Germinal center (tissue), 1 donor: ENCODE measurements around the gene CACNA1S.

Experiments used
- DNase-seq: peaks from one replicate; pipeline ENCODE4 v3.0.0; 2012; ENCODE audit warnings: mixed read lengths, low spot score

The CACNA1S gene

DNA sequence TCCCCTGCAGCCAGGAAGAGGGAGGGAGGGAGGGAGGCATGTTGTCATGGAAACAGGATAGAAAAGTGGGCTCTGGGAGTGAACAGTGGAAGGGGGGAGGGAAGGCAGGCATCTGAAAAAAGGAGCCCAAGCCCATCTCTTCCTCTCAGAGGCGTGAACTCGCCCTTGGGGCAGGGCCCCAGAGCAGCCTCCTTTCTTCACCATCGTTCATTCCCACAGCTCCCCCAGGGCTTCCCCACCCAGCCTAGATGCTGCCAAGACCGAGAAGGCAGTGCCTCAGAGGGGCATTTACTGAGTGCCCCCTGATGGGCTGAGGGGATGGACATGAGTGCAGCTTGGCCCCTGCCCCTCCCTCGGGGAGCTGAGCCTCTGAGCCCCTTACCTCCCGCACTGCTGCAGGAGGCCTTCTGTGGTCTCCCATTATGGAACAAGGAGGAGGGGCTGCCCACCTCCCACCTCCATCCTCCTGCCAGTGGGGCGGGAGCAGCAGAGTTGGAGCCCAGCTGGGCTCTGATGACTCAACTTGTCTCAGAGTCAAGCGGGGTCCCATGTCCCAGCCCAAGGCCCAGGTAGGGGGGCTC is 49.6 kb downstream of the CACNA1S start:
- DNase-seq = no peak

- no peak for DNase-seq
Observed at GRCh38 chr1:201061886-201062285, 50.3 kb downstream of the CACNA1S start.

DNA sequence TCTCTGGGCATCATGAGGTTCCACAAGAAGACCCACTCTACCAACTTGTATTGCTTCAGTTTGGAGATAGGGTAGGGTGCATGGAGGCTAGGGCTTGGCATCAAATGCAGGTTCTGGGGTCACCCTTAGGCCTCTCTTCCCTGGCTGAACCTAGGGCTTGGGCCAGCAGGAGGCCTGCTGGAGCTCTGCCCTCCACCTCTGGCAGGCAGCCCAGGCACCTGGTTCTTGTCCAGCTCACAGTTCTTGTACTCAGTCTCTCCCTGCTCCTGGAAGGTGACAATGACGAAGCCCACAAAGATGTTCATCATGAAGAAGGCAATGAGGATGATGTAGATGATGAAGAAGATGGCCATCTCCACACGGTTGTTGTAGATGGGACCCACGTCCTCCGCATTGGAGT is 51.2 kb downstream of the CACNA1S start:
- no peak for DNase-seq

DNA sequence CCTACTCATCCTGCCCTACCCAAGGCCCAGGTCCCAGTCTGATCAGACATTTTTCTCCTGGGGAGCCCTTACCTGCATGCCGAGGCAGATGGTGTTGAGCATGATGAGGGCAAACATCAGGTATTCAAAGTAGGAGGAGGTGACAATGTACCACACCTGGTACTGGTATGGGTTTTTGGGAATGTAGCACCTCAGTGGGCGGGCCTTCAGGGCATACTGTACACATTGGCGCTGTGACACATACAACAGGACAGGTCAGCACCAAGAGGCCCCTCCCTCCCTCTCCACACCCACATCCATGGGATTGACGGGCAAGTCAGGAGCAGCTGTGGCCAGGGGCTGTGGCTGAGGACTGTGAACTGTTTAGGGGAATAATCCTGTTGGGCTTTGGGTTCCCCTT is 51.6 kb downstream of the CACNA1S start:
- no peak for DNase-seq

- DNase-seq = no peak
Observed at GRCh38 chr1:201059871-201060555, 52.2 kb downstream of the CACNA1S start.

DNA sequence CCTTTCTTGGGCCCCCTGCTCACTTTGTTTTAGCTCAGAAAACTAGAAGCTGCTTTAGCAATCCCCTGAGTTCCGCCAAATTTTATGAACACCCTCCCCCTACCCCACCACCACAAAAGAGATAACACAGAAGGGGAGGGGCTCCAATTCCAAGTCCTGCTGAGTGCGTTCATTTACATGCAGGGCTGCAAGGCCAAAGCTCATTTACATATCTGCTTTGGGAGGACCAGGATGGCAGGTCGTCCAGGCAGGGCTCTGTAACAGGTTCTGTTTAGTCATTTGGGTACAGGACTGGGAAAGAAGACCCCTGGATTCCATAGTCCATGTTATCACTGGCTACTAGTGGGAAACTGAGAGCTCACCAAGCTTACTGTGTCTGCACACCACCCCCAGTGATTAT is 52.8 kb downstream of the CACNA1S start:
- DNase-seq = no peak

DNA sequence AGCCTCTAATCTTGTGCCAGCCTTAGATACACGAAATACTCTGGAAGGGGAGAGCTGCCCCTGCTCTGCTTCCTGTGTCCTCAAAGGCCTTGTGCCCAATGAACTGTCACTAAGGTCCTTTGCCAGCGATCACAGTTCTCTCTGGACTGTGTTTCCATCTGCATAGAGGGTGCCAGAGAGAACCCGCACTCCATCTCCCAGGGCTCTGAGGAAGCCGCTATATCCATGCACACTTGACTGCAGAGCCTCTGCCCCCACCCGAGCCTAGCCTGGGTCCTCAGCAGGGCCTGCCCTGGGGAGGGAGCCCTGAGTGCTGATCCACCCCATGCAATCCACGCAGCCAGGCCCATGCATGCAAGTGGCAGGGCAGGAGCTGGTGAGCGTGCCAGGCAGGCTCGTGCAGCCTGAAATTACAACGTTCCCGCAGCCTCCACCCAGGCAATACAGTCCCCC is 58.1 kb downstream of the CACNA1S start:
- DNase-seq = no peak

DNA sequence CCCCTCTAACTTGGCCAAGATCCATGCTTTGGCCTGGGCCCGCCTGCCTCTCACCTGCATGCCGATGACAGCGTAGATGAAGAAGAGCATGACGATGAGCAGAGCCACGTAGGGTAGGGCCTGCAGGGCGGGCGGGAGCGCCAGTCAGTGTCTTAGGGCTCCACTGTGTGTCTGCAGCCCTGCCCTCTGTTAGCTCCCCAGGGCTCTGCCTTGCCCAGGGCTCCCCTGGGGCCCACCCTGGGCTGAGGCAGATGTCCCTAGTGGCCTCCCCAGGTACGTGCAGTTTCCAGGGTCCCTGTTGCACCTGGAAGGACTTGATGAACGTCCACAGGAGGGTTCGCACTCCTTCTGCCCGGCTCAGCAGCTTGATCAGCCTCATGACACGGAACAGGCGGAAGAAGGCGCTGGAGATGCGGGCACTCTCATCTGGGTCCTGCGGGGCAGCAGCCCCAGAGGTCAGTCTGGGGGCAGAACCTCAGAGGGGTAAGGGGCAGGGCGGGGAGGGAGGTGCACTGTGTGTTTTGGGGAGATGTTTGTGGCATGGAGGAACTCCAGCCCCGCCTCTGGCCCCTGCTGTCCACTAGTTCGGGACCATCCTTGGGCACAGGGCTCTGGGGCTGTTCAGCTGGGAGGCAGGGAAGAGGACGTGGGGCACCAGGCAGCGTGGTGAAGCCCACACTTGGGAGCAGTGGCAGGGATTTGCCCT is 58.9 kb downstream of the CACNA1S start:
- DNase-seq = no peak

DNA sequence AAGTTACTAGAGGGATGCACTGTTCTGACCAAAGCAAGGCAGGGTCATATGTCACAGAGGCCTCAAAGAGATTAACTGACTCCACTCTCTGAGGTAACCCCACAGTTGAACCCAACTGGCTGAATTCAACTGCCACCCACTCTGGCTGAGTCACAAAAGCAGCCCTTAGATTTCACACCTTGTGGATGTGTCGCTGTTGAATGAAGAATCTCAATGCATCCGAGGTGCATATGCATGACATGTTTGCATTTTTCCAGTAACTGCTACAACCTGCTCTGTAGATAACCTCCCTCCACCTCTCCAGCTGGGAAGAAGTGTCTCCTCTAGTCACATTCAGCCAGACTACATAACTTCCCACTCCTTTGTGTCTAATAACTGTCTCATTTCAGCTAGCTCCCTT is 60.8 kb downstream of the CACNA1S start:
- DNase-seq = no peak

- DNase-seq = peak; percentile 36
Observed at GRCh38 chr1:201050515-201051277, 61.5 kb downstream of the CACNA1S start.

DNA sequence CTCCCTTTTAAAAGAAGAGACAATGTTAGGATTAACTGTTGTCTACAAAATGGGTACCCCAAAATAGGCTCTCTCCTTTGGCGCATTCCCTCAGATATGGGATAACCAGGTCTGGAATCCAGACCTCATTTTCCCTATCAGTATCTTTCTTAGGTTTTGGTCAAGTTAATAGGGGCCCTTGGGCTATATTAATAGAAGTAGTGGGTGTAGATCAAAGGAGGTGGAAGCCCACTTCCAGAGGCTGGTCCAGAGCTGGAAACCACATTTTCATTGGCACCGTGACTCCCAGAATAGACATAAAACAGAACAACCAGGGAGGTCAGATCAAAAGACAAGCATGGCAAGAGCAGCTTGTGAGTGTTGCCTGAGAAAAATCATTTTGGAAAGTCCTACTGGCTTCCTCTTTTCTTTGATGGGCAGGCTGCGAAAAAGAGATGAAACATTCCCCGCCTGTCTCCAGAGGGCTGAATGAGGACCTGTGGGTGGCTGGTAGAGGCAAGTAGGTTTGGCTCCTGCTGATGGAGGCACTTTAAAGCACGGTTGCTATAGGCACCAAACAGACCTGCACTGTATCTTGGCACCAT is 62.9 kb downstream of the CACNA1S start:
- no peak for DNase-seq

- no peak for DNase-seq
Observed at GRCh38 chr1:201048521-201048920, 63.7 kb downstream of the CACNA1S start.

- no peak for DNase-seq
Observed at GRCh38 chr1:201044119-201044518, 68.1 kb downstream of the CACNA1S start.

DNA sequence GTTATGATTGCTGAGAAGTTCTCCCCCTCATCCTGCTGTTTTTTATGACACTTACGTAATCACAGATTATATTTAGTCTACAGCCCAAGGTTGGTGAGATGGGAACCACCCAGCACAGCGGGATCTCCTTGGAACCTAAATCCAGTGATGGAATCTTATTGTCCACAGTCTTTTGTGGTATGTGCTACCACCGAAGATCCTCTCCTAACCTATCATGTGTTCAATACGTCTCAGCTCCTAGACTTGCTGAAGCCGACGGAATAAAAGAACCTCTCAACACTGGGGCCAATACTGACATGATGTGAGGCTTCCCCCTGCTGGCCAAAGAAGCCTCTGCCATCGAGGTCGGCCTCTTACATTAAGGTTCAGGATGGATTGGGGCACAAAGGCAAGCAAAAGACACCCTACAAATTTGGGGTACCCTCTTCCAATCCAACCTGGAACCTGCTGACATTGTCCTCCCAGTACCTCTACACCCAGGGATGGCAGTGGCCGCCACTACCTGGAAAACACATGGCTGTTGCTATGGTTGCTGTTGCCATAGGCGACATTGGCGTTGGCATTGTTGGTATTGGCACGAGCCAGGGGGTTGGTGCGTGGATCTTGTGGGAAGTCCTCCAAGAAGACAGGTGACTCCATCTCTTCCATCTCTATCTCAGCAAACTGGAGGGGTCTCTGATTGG is 69.3 kb downstream of the CACNA1S start:
- peak; percentile 65 for DNase-seq

GRCh38 chr1:201041011-201041410 is 71.2 kb downstream of the CACNA1S start:
- DNase-seq = no peak

DNA sequence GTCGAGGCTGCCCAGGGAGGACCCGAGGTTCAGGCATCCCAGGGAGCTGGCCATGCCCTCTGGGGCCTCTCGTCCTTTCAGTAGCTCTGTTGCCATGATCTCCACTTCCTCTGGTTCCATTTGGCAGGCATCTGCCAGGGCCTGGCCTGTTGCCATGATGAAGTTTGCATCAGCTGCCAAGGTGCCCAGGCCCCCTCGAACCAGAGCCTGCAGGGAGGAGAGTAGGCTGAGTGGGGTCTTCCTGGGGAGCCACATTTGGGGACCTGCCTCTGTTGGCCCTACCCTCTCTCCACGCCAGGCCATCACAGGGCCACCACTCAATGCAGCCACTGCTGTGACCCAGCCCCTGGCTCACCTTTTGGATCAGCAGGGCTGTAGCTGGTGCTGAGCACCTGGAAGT is 72.3 kb downstream of the CACNA1S start:
- DNase-seq = no peak

GRCh38 chr1:201039418-201039817 is 72.8 kb downstream of the CACNA1S start:
- no peak for DNase-seq

- DNase-seq = no peak
Observed at GRCh38 chr1:201038186-201038876, 73.9 kb downstream of the CACNA1S start.

DNA sequence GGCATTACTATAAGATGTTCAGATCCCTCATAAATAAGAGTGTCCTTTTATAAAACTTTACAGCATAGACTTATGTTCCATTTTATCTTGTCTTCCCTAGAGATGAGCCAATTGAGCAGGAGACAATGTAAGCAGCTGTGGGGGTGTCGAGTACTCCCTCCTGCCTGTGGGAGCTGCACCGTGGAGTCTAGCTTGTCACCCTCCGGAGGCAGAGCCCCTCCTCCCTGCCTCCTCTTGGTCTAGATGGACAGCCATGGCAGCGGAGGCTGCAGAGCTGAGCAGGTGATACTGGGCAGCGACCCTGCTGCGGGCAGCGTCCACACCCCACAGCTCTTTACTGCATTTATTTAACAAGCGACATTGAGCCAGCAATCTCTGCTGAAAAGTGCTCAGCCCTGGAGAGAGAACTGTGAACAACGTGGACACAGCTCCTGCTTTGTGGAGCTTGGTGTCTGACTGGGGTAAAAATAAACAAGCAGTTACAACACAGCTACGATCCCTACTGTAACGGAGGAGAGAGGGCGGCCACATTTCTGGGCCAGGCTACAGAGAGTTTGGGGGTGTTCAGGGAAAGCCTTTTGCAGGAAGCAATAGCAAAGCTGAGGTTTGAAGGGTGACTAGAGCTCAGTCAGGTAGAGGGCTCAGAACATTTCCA is 75.9 kb downstream of the CACNA1S start:
- DNase-seq = no peak

DNA sequence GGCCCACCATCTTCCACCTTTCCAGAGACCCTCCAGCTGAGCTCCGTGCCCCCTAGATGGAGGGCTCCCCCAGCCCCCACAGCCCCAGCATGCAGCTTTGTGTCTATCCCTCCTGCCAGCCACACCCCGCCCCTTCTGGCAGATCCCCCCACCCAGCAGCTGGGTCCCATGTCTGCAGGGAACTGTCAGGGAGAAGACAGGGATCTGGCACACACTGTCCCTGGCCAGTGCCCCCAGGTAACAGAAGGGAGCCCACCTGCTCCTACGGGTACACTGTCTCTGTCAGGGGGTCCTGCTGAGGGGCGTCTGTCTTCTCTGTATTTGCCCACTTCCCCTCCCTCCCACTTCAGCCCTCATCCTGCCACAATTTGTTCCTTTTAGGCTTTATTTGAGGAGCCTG is 77.6 kb downstream of the CACNA1S start:
- no peak for DNase-seq

- DNase-seq = no peak
Observed at GRCh38 chr1:201032408-201032807, 79.8 kb downstream of the CACNA1S start.
